ENCODE measurements around the gene PPP1R9A.

PPP1R9A gene

GRCh38 chr7:95026421-95027072, 119.2 kb downstream of the PPP1R9A start:
- in situ Hi-C loops (cut with MboI; ENCODE audit: low sequenced_read_pairs) = no loop called here

- in situ Hi-C loops (cut with MboI; ENCODE audit: low sequenced_read_pairs) = no loop called here
Measured at GRCh38 chr7:95027234-95027872, 120.0 kb downstream of the PPP1R9A start.

- in situ Hi-C loops (cut with MboI; ENCODE audit: low sequenced_read_pairs) = no loop called here
Measured at GRCh38 chr7:95028683-95029082, 121.3 kb downstream of the PPP1R9A start.

- in situ Hi-C loops (cut with MboI; ENCODE audit: low sequenced_read_pairs) = no loop called here
Measured at GRCh38 chr7:95035295-95035694, 127.9 kb downstream of the PPP1R9A start.

- in situ Hi-C loops (cut with MboI; ENCODE audit: low sequenced_read_pairs) = no loop called here
Measured at GRCh38 chr7:95041031-95041430, 133.6 kb downstream of the PPP1R9A start.

GRCh38 chr7:95045236-95045923, 138.0 kb downstream of the PPP1R9A start:
- in situ Hi-C loops (cut with MboI; ENCODE audit: low sequenced_read_pairs) = no loop called here

GRCh38 chr7:95046494-95047240, 139.3 kb downstream of the PPP1R9A start:
- in situ Hi-C loops (cut with MboI; ENCODE audit: low sequenced_read_pairs) = no loop called here

- in situ Hi-C loops (cut with MboI; ENCODE audit: low sequenced_read_pairs) = no loop called here
Measured at GRCh38 chr7:95047291-95047690, 139.9 kb downstream of the PPP1R9A start.

- in situ Hi-C loops (cut with MboI; ENCODE audit: low sequenced_read_pairs) = no loop called here
Measured at GRCh38 chr7:95052566-95053094, 145.2 kb downstream of the PPP1R9A start.

GRCh38 chr7:95054386-95054785, 147.0 kb downstream of the PPP1R9A start:
- in situ Hi-C loops (cut with MboI; ENCODE audit: low sequenced_read_pairs) = no loop called here

- in situ Hi-C loops (cut with MboI; ENCODE audit: low sequenced_read_pairs) = no loop called here
Measured at GRCh38 chr7:95055295-95055694, 147.9 kb downstream of the PPP1R9A start.

GRCh38 chr7:95056107-95056739, 148.8 kb downstream of the PPP1R9A start:
- in situ Hi-C loops (cut with MboI; ENCODE audit: low sequenced_read_pairs) = no loop called here

GRCh38 chr7:95056901-95057300, 149.5 kb downstream of the PPP1R9A start:
- in situ Hi-C loops (cut with MboI; ENCODE audit: low sequenced_read_pairs) = no loop called here

- in situ Hi-C loops (cut with MboI; ENCODE audit: low sequenced_read_pairs) = no loop called here
Measured at GRCh38 chr7:95059842-95060313, 152.5 kb downstream of the PPP1R9A start.

- in situ Hi-C loops (cut with MboI; ENCODE audit: low sequenced_read_pairs) = no loop called here
Measured at GRCh38 chr7:95062901-95063300, 155.5 kb downstream of the PPP1R9A start.

GRCh38 chr7:95066737-95067530, 159.5 kb downstream of the PPP1R9A start:
- in situ Hi-C loops (cut with MboI; ENCODE audit: low sequenced_read_pairs) = no loop called here

GRCh38 chr7:95088536-95089215, 181.3 kb downstream of the PPP1R9A start:
- in situ Hi-C loops (cut with MboI; ENCODE audit: low sequenced_read_pairs) = no loop called here

GRCh38 chr7:95089414-95090315, 182.3 kb downstream of the PPP1R9A start:
- in situ Hi-C loops (cut with MboI; ENCODE audit: low sequenced_read_pairs) = no loop called here
